Nucleus accumbens (tissue), 56 donors: ENCODE results near the gene PEG3.

Experiments used
- DNase-seq, 56 donors: peaks; one replicate each; lab custom pipeline; 2025; lab: John Stamatoyannopoulos, UW

Gene PEG3

DNA sequence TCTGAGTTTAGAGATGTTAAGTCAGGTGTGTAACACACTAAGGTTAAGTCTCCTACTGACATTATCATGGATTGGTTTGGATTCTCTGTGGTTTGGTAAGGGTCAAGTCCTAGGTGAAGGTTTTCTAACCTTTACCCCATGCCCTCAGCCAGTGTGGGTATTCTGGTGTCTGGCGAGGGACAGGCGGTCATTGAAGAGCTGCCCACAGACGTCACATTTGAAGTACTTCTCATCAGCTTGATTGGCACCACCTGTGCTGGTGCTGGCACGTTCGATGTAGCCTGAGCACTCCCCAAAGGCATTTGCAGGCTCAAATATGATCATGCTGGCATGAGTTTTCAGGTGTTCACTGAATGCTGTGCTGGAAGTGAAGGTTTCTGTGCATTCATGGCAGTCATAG, 27.0 kb downstream of the PEG3 start:
- DNase-seq, result no peak

DNA sequence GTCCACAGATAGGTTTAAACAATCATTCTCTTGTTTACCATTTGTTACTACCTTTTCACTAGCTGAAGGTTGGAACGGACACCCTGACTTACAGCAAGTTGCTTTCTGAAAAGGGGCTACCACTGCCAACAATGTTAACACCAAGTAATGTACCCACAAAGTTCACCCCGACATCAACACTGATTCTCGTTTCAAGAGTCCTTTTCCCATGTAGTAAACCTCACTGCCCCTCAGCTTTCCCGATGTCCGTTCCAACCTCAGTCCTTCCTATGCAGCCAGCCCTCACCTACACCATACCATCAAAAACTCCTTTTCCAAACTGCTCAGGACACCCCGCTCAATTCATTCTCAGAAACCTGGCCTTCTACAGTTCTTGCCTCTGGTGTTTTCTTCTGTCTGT, 29.0 kb downstream of the PEG3 start:
- no peak for DNase-seq

DNA sequence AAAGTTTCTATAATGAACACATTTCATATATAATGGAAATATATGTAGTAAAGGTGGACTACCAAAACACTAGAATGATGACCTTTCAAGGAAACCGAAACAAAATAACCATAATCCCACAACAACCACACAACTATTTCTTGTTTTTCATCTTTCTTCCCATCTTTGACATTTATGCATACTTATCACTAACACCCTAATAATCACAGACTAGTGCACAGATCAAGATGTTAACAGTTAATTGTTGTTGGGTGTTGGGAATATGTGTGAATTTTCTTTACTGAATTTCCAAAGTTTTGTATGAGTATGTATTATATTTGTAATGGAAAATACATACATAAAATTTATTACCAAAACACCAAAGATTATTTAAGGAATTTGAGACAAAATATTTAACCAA, 30.3 kb downstream of the PEG3 start:
- DNase-seq, result no peak

DNA sequence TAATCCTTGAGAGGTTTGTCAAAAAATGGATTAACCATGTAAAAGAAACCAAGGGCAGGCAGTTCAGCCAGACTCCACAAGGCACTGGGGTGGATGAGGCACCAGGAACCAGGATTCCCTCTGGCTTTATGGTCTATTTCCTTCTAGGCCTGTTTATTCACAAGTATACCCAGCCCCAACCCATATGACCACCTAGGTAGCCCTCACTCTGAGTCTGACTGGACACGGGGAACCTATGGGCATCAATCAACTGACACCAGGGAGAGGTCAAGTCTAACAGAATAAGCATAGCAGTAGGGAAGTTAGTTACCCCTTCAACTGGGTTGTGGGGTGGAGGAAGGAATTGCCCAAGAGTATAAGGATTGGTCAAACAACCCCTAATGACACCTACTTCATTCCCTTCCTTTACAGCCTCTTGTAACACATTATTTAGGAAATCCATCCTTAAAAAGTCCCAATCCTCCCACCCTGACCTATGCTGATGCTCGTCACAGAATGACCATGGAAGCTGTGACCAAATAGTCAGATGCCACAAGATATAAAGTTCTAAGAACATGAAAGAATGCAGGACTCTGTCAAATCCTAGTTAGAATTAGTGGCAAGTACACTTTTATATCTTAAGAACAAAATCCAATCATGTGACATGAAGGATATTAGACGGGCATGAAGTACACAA, 31.7 kb downstream of the PEG3 start:
- DNase-seq, result no peak

DNA sequence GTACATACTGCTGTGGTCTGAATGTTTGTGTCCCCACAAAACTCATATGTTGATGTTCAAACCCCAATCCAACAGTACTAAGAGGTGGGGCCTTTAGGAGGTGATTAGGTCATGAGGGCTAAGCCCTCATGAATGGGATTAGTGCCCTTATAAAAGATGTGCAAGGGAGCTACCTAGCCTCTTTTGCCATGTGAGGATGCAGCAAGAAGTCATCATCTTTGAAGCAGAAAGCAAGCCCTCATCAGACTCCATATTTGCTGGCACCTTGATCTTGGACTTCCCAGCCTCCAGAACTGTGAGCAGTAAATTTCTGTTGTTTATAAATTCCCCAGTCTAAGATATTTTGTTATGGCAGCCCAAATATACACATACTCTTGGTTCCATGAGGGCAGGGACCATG, 33.9 kb downstream of the PEG3 start:
- no peak for DNase-seq
